NCI-H187 treated with DMSO at 0.1 percent for 48 hours (cell line): ENCODE results near the gene CLIC1.

Experiments used
- DNase-seq: peaks from one replicate; lab custom pipeline; 2025; lab: John Stamatoyannopoulos, UW

The CLIC1 gene

GRCh38 chr6:31736021-31736767, at the start of gene CLIC1:
Gene CLIC1 (minus strand): TSS chr6:31736530. CDS start chr6:31736300, 230 bp downstream.
- no peak for DNase-seq

- no peak for DNase-seq
Measured at GRCh38 chr6:31785475-31785874, 49.1 kb upstream of the CLIC1 start.

GRCh38 chr6:31784098-31784925, 48.0 kb upstream of the CLIC1 start:
- no peak for DNase-seq

GRCh38 chr6:31782126-31782855, 46.0 kb upstream of the CLIC1 start:
- DNase-seq, result no peak

- DNase-seq, result no peak
Measured at GRCh38 chr6:31781244-31782125, 45.2 kb upstream of the CLIC1 start.

- no peak for DNase-seq
Measured at GRCh38 chr6:31780507-31781243, 44.3 kb upstream of the CLIC1 start.

GRCh38 chr6:31779908-31780307, 43.6 kb upstream of the CLIC1 start:
- DNase-seq, result no peak

GRCh38 chr6:31778999-31779885, 42.9 kb upstream of the CLIC1 start:
- no peak for DNase-seq

GRCh38 chr6:31778193-31778592, 41.9 kb upstream of the CLIC1 start:
- no peak for DNase-seq

GRCh38 chr6:31777667-31778050, 41.3 kb upstream of the CLIC1 start:
- no peak for DNase-seq

- DNase-seq, result no peak
Measured at GRCh38 chr6:31776989-31777666, 40.8 kb upstream of the CLIC1 start, which contains the start of gene VWA7. Gene VWA7 (minus strand): TSS chr6:31777328. CDS start chr6:31776779, 549 bp downstream.

GRCh38 chr6:31776485-31776988, 40.2 kb upstream of the CLIC1 start:
- no peak for DNase-seq

GRCh38 chr6:31775633-31776484, 39.5 kb upstream of the CLIC1 start:
- DNase-seq, result no peak

- DNase-seq, result no peak
Measured at GRCh38 chr6:31775184-31775583, 38.9 kb upstream of the CLIC1 start.

GRCh38 chr6:31771992-31772358, 35.6 kb upstream of the CLIC1 start:
- no peak for DNase-seq

GRCh38 chr6:31770860-31771259, 34.5 kb upstream of the CLIC1 start:
- no peak for DNase-seq

- DNase-seq, result no peak
Measured at GRCh38 chr6:31769684-31770371, 33.5 kb upstream of the CLIC1 start.
